ENCODE data around the gene CPVL. TPM values are rescaled to one million over a fixed set of nuclear protein-coding genes. Genes with fewer than 3 reads are reported as not detected.

CPVL gene
- total RNA-seq, 1 donor from 2014 or later, result not detected

DNA sequence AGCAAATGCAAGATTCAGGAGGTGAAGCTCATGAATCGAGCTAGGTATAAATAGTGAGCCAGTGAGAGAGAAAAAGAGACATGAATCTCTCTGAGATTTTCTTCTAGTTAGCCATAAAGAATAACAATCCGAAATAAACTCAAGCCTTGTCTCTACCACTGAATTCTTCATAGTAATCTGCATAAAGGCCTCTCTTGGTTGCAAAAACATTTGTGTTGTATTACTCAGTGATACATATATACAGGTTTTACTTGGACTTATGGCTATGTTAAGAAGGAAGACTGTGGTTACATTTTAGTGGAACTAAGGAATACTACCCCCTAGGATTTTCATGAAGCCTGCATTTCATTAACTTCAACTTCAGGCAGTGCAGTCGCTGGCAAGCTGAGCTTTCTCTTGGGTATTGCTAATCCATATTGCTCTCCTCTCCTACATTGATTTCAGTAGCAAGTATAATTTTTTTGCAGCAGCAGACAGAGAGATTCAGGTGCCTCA, 115.5 kb downstream of the CPVL start:
- Mint-ChIP-seq H3K9me3 (peaks cover 23% of the 10 kb centered on the region), H3K4me3 (no peak overlapping the region), H3K36me3 (ENCODE audit: low read depth) (no peaks in the 10 kb centered on the region), H3K27ac (no peak overlapping the region), H3K27me3 (peaks cover 7% of the 10 kb centered on the region), H3K4me1 (no peaks in the 10 kb centered on the region)
- CTCF ChIA-PET, result no interaction called here
- DNase-seq, result no peak
- no peak for ATAC-seq (ENCODE audit: low read depth)
- POLR2A ChIA-PET, result no interaction called here
- TF ChIP-seq, protein P1, sequence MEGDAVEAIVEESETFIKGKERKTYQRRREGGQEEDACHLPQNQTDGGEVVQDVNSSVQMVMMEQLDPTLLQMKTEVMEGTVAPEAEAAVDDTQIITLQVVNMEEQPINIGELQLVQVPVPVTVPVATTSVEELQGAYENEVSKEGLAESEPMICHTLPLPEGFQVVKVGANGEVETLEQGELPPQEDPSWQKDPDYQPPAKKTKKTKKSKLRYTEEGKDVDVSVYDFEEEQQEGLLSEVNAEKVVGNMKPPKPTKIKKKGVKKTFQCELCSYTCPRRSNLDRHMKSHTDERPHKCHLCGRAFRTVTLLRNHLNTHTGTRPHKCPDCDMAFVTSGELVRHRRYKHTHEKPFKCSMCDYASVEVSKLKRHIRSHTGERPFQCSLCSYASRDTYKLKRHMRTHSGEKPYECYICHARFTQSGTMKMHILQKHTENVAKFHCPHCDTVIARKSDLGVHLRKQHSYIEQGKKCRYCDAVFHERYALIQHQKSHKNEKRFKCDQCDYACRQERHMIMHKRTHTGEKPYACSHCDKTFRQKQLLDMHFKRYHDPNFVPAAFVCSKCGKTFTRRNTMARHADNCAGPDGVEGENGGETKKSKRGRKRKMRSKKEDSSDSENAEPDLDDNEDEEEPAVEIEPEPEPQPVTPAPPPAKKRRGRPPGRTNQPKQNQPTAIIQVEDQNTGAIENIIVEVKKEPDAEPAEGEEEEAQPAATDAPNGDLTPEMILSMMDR (IDR thresholded peaks at IDR 0.05), result no peak
- intact Hi-C loops (cut with micrococcal nuclease), result no loop called here

DNA sequence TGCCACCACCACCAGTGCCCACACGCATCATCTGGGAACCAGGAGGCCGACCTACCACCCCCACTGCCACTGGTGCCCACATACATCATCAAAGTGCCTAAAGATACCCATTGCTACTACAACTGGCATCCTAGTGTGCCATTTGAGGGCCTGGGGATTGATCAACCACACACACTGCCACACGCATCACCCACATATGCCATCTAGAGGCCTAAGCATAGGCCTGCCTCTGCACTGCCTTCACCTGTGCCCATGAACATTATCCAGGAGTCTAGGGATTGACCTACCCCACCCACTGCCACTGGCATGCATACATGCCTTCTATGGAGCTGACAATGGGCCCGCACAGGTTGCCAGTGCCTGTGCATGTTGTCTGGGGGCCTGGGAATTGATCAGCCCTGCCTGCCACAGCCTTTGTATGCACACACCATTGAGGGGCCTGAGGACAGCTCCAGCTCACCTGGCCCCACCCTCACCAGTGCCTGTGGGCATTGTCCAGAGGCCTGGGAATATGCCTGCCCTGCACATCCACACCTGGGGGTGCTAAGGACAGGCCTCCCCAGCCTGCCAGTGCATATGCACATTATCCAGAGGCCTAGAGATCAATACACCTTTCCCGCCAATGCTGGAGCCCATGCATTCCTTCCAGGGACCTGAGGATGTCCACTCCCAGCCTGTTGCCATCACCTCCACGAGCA, 123.9 kb downstream of the CPVL start:
- TF ChIP-seq, protein P1 (IDR thresholded peaks at IDR 0.05), result no peak
- H3K27ac Mint-ChIP-seq, result no peak overlapping the region
- intact Hi-C loops (cut with micrococcal nuclease), result no loop called here
- ChIA-PET CTCF (no interaction called here), POLR2A (no interaction called here)
- DNase-seq, result no peak
- ATAC-seq (ENCODE audit: low read depth), result no peak
- peaks cover 12% of the 10 kb centered on the region for H3K27me3 Mint-ChIP-seq
- no peaks in the 10 kb centered on the region for H3K36me3 Mint-ChIP-seq (ENCODE audit: low read depth)
- H3K9me3 Mint-ChIP-seq, result peaks cover 26% of the 10 kb centered on the region
- H3K4me1 Mint-ChIP-seq, result no peaks in the 10 kb centered on the region
- H3K4me3 Mint-ChIP-seq, result no peak overlapping the region

DNA sequence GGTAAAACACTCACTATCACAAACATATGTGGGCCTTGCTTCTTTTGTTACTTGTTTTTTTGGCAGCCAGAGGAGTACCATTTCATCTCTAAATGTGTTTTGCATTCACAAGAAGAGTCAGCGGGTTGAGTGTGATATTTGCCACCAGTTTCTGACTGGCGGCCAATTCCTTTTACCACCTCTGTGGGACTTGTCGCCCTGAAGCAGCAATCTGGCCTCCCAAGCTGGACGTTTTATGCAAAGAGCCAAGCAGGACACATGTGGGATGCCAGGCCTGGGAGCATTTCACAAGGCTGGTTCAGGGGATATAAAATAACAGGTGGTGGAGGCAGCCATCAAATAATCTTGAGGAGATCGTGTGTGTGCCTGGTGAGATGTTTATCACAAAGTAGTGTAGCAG, 126.4 kb downstream of the CPVL start:
- no peaks in the 10 kb centered on the region for H3K4me1 Mint-ChIP-seq
- CTCF ChIA-PET, result no interaction called here
- no peak overlapping the region for H3K27ac Mint-ChIP-seq
- TF ChIP-seq, protein P1 (IDR thresholded peaks at IDR 0.05), result no peak
- H3K4me3 Mint-ChIP-seq, result no peak overlapping the region
- intact Hi-C loops (cut with micrococcal nuclease), result no loop called here
- H3K36me3 Mint-ChIP-seq (ENCODE audit: low read depth), result no peaks in the 10 kb centered on the region
- POLR2A ChIA-PET, result no interaction called here
- H3K9me3 Mint-ChIP-seq, result peaks cover 15% of the 10 kb centered on the region
- H3K27me3 Mint-ChIP-seq, result peaks cover 7% of the 10 kb centered on the region
- ATAC-seq (ENCODE audit: low read depth) (no peak), DNase-seq (no peak)

DNA sequence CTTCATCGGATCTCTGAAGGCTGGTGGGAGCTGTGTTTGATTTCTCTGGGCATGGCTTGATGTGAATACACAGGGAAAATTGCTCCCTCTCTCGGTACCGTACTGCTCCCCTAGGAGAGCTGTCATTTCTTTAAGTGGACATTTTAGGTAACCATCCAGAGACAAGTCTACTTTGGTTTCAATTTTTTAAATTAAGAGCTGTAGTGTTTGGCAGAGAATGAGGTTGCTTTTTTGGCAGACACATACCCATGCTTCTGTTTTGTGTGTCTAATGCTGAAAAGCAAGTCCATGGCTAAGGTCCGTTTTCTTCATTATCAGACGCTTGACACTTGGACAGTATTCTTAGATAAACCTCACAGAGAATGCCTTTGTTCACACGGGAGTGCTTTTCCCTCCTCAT, 127.0 kb downstream of the CPVL start:
- H3K27ac Mint-ChIP-seq, result no peak overlapping the region
- H3K4me1 Mint-ChIP-seq, result no peaks in the 10 kb centered on the region
- ChIA-PET POLR2A (no interaction called here), CTCF (no interaction called here)
- ATAC-seq (ENCODE audit: low read depth), result no peak
- no peak overlapping the region for H3K4me3 Mint-ChIP-seq
- no peaks in the 10 kb centered on the region for H3K36me3 Mint-ChIP-seq (ENCODE audit: low read depth)
- no peak for DNase-seq
- H3K9me3 Mint-ChIP-seq, result peaks cover 11% of the 10 kb centered on the region
- TF ChIP-seq, protein P1 (IDR thresholded peaks at IDR 0.05), result no peak
- H3K27me3 Mint-ChIP-seq, result peaks cover 5% of the 10 kb centered on the region
- intact Hi-C loops (cut with micrococcal nuclease), result no loop called here

DNA sequence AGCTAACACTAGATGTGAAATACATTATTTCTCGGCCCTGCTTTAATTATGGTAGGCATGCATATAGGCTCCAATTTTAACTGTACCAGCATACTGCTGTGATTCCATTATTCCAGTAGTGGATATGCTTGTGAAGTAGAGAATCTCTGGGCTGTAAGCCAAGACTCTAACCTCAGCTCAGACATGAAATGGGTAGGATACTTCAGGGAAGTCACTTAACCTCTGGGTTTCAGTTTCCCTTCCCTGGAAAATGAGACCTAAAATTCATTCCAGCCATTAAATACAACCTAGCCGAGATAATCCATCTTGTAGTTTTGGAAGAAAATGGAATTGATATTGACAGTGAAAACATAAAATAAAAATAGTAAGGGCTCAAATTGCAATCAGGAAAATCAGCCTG, 128.6 kb downstream of the CPVL start:
- CTCF ChIA-PET, result no interaction called here
- Mint-ChIP-seq H3K4me3 (no peak overlapping the region), H3K27me3 (peaks cover 7% of the 10 kb centered on the region), H3K9me3 (peaks cover 2% of the 10 kb centered on the region), H3K36me3 (ENCODE audit: low read depth) (no peaks in the 10 kb centered on the region), H3K27ac (no peak overlapping the region), H3K4me1 (no peaks in the 10 kb centered on the region)
- TF ChIP-seq, protein P1 (IDR thresholded peaks at IDR 0.05), result no peak
- no peak for ATAC-seq (ENCODE audit: low read depth)
- POLR2A ChIA-PET, result no interaction called here
- intact Hi-C loops (cut with micrococcal nuclease), result no loop called here
- DNase-seq, result no peak

Measured in activated B cell treated with CpG ODN at 0.5 μM for 24 hours (primary cell).